Measurements from ENCODE around the gene RO60. TPM values are rescaled to one million over a fixed set of nuclear protein-coding genes. Genes with fewer than 3 reads are reported as not detected.
"Not testable (repeated sequence)": the region's sequence is repeated elsewhere in the genome, so short reads cannot be mapped to it uniquely, and the experiment has no call there.

The RO60 gene
- total and polyA plus RNA-seq, 2 of the 13 experiments (the other 11 are each of a cell fraction or from before 2014, with no cell fraction given) = 20.3 to 53.7 TPM

- intact Hi-C loops (cut with micrococcal nuclease; ENCODE audit: unreplicated experiment) = loop anchor here (1.0 to 2.0 kb wide), 3 partner anchors 23 to 557 kb away; no protein-coding TSS in a partner anchor
- peak; percentile 32; the same call in 1 of the 3 replicates for ATAC-seq
- H3K9me3 ChIP-seq (ENCODE audit: low read length) = no peaks in the 10 kb centered on the region
- WGBS (ENCODE audit: low lambda C conversion rate) = 92% methylated on average over 2 of the region's 2 CpGs
- H3K27me3 ChIP-seq (ENCODE audit: control insufficient read depth in 1 of 2, insufficient read depth in 2 of 2, low read length in 2 of 2) = no peaks in the 10 kb centered on the region
- no peak for DNase-seq (ENCODE audit: low spot score)
- no peak overlapping the region for H3K9ac ChIP-seq (ENCODE audit: insufficient read depth, low read depth, low read length)
- no peak overlapping the region for H3K4me2 ChIP-seq (ENCODE audit: low read depth, low read length)
- peaks cover 36% of the 10 kb centered on the region for H3K79me2 ChIP-seq (ENCODE audit: insufficient read depth, low read length)
- H2AFZ ChIP-seq (ENCODE audit: low read length) = no peak overlapping the region
- H3K4me3 ChIP-seq (replicated peaks in 1 of 3; ENCODE audit: insufficient read depth in 1 of 3, low read depth in 2 of 3, low read length in 3 of 3) = no peak overlapping the region
- ChIA-PET POLR2A (no interaction called here), CTCF (ENCODE audit: low intra/inter-chr PET ratio, low total read pairs) (interaction anchor here (1.1 kb wide), 1 partner anchor 421 kb away, joined by 3 read pairs; no protein-coding TSS in a partner anchor)
- TF ChIP-seq ZKSCAN1 (IDR thresholded peaks at IDR 0.05; ENCODE audit: low read length) (peak; percentile 88), REXO4 (CRISPR knock-in tag; IDR thresholded peaks at IDR 0.05; ENCODE audit: borderline replicate concordance) (no peak), STAG1 (CRISPR knock-in tag; IDR thresholded peaks at IDR 0.05) (peak; percentile 32), ZIK1 (CRISPR knock-in tag; IDR thresholded peaks at IDR 0.05; ENCODE audit: borderline replicate concordance, low read depth) (no peak), ZNF24 (IDR thresholded peaks at IDR 0.05) (peak; percentile 90), ETV5 (CRISPR knock-in tag; IDR thresholded peaks at IDR 0.05; ENCODE audit: borderline replicate concordance) (no peak), AHR (CRISPR knock-in tag; IDR thresholded peaks at IDR 0.05) (no peak), ZNF766 (CRISPR knock-in tag; IDR thresholded peaks at IDR 0.05; ENCODE audit: borderline replicate concordance) (no peak)
- TF ChIP-seq, protein P1, sequence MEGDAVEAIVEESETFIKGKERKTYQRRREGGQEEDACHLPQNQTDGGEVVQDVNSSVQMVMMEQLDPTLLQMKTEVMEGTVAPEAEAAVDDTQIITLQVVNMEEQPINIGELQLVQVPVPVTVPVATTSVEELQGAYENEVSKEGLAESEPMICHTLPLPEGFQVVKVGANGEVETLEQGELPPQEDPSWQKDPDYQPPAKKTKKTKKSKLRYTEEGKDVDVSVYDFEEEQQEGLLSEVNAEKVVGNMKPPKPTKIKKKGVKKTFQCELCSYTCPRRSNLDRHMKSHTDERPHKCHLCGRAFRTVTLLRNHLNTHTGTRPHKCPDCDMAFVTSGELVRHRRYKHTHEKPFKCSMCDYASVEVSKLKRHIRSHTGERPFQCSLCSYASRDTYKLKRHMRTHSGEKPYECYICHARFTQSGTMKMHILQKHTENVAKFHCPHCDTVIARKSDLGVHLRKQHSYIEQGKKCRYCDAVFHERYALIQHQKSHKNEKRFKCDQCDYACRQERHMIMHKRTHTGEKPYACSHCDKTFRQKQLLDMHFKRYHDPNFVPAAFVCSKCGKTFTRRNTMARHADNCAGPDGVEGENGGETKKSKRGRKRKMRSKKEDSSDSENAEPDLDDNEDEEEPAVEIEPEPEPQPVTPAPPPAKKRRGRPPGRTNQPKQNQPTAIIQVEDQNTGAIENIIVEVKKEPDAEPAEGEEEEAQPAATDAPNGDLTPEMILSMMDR (CRISPR knock-in tag; IDR thresholded peaks at IDR 0.05) = peak; percentile 36
- no peak overlapping the region for H3K27ac ChIP-seq (ENCODE audit: extremely low read length, insufficient read depth, low read length)
- H4K20me1 ChIP-seq (ENCODE audit: insufficient read depth, low read length) = peaks cover 7% of the 10 kb centered on the region; the same call in 1 of the 2 replicates
- H3K4me1 ChIP-seq (ENCODE audit: insufficient read depth, low read length) = peaks cover 14% of the 10 kb centered on the region
- peaks cover 0 to 10% of the 10 kb centered on the region in 2 experiments; a peak in 2 of 5 replicates for H3K36me3 ChIP-seq (replicated peaks in 1 of 2; ENCODE audit: control insufficient read depth in 1 of 2, insufficient read depth in 2 of 2, low read length in 2 of 2)
- no peak for FAIRE-seq
- in situ Hi-C loops (cut with HindIII; ENCODE audit: extremely low pct_ligation_motif_present, low pct_unique_long_range_greater_than_20kb) = no loop called here
- no TSS peak for BruUV-seq (replicated peaks)
Observed at GRCh38 chr1:193031431-193031830, 28.0 kb upstream of the RO60 start.

GRCh38 chr1:193032643-193033427 is 26.6 kb upstream of the RO60 start:
- POLR2A ChIA-PET; H3K27ac ChIP-seq (ENCODE audit: extremely low read length, insufficient read depth, low read length); ATAC-seq; H3K9ac ChIP-seq (ENCODE audit: insufficient read depth, low read depth, low read length); BruUV-seq (replicated peaks); H3K36me3 ChIP-seq (replicated peaks in 1 of 2; ENCODE audit: control insufficient read depth in 1 of 2, insufficient read depth in 2 of 2, low read length in 2 of 2); CTCF ChIA-PET (ENCODE audit: low intra/inter-chr PET ratio, low total read pairs); H2AFZ ChIP-seq (ENCODE audit: low read length); H3K9me3 ChIP-seq (ENCODE audit: low read length); H3K27me3 ChIP-seq (ENCODE audit: control insufficient read depth in 1 of 2, insufficient read depth in 2 of 2, low read length in 2 of 2); H3K4me2 ChIP-seq (ENCODE audit: low read depth, low read length); intact Hi-C loops (cut with micrococcal nuclease; ENCODE audit: unreplicated experiment); in situ Hi-C loops (cut with HindIII; ENCODE audit: extremely low pct_ligation_motif_present, low pct_unique_long_range_greater_than_20kb); H3K4me3 ChIP-seq (replicated peaks in 1 of 3; ENCODE audit: insufficient read depth in 1 of 3, low read depth in 2 of 3, low read length in 3 of 3); H4K20me1 ChIP-seq (ENCODE audit: insufficient read depth, low read length); FAIRE-seq; DNase-seq (ENCODE audit: low spot score): not testable (repeated sequence)
- H3K4me1 ChIP-seq (ENCODE audit: insufficient read depth, low read length) = peaks cover 24% of the 10 kb centered on the region
- 98% methylated on average over 9 of the region's 9 CpGs for WGBS (ENCODE audit: low lambda C conversion rate)
- peaks cover 50% of the 10 kb centered on the region for H3K79me2 ChIP-seq (ENCODE audit: insufficient read depth, low read length)

Data from HepG2 (cell line).